Esophagus muscularis mucosa (tissue), 4 donors: ENCODE data around the gene KIF26B.

ENCODE experiments used
- CTCF ChIP-seq, 3 experiments: fragments of 200-600 bp in 2 of 3; fragments of 450-650 bp in 1 of 3; sonication (generic) in 2 of 3; IDR thresholded peaks; one replicate each; pipeline ENCODE4 v1.5.1; 2017 to 2019; ENCODE audit warnings: antibody characterized with exemption in 3 of 3, mild to moderate bottlenecking in 2 of 3, moderate library complexity in 1 of 3
- EP300 ChIP-seq: sonication (generic); formaldehyde crosslinking; IDR thresholded peaks from one replicate; pipeline ENCODE4 v1.6.1; 2017; ENCODE audit warnings: antibody characterized with exemption
- POLR2A ChIP-seq: fragments of 450-650 bp; IDR thresholded peaks from one replicate; pipeline ENCODE4 v1.6.1; 2017; ENCODE audit warnings: antibody characterized with exemption, moderate library complexity, mild to moderate bottlenecking, low read depth
- POLR2AphosphoS5 ChIP-seq, 2 donors: sonication (generic); formaldehyde crosslinking; IDR thresholded peaks; one replicate each; pipeline ENCODE4 v1.6.1; 2017; ENCODE audit warnings: antibody characterized with exemption in 2 of 2

DNA sequence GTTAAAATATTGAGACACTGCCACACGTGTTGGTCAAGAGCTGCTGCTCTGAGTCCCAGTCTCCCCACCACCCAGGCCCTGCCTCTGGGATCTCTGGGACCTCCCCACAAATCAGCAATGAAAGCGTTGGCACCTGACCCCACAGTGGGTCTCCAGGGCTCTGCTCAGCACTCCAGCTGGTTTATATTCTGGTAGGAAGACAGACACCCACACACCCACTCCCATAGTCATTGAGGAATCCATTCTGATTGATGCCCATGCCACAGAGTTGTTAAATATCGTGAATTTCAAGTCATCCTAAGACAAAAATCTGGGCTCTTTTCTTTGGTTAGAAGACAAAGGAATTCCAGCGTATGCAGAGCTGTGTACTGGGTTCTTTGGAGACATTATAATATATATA is 91.6 kb downstream of the KIF26B start:
- no peak for TF ChIP-seq POLR2A
- no peak for TF ChIP-seq POLR2AphosphoS5 (IDR thresholded peaks at IDR 0.05)
- TF ChIP-seq EP300 = no peak
- TF ChIP-seq CTCF (IDR thresholded peaks at IDR 0.05) = no peak
